A549 (cell line): ENCODE results near the gene PITX1. TPM values are rescaled to one million over a fixed set of nuclear protein-coding genes. Genes with fewer than 3 reads are reported as not detected.
"Not testable (repeated sequence)": the region's sequence is repeated elsewhere in the genome, so short reads cannot be mapped to it uniquely, and the experiment has no call there.

ENCODE experiments used
- ATAC-seq, 2 experiments: fragments of 200-7000 bp in 1 of 2; fragments of >200 bp in 1 of 2; cut with Nextera tagmentation in 1 of 2; cut with Tn5 transposase in 1 of 2; 3 replicates each; pipeline versions ENCODE4 v1.8.0 to v1.9.1; 2018 to 2020; ENCODE audit warnings: mild to moderate bottlenecking in 1 of 2, moderate library complexity in 1 of 2
- CTCF ChIA-PET: fragments of 300-600 bp; sonication (Branson Sonifier 250); formaldehyde crosslinking; extraction: SDS; loops from one replicate; lab custom pipeline; 2021; ENCODE audit warnings: antibody characterized with exemption, inconsistent platforms; lab: Yijun Ruan, JAX
- POLR2A ChIA-PET: fragments of 350-600 bp; formaldehyde crosslinking; extraction: SDS; loops from one replicate; lab custom pipeline; 2021; ENCODE audit warnings: antibody characterized with exemption, inconsistent platforms; lab: Yijun Ruan, JAX
- DNase-seq, 2 experiments: peaks; one replicate each; pipeline versions ENCODE4 v3.0.0 to v3.0.0-alpha.2; 2011 to 2016; ENCODE audit warnings: low read depth in 1 of 2, low spot score in 1 of 2
- FAIRE-seq: peaks from 2 replicates; lab custom pipeline; 2011; peaks lifted over from hg19 to GRCh38; lab: Jason Lieb, UNC
- H3K27ac ChIP-seq, 2 experiments: fragments of >200 bp; sonication (Bioruptor Twin); formaldehyde crosslinking; 3 replicates each; pipeline ENCODE4 v1.5.1; 2016 to 2017
- H3K4me1 ChIP-seq: fragments of >200 bp; sonication (Bioruptor Twin); formaldehyde crosslinking; 3 replicates; pipeline ENCODE4 v1.6.1; 2016
- H3K4me2 ChIP-seq: fragments of >200 bp; sonication (Bioruptor Twin); formaldehyde crosslinking; 3 replicates; pipeline ENCODE4 v1.6.1; 2016
- H3K4me3 ChIP-seq: fragments of >200 bp; sonication (Bioruptor Twin); formaldehyde crosslinking; 3 replicates; pipeline ENCODE4 v1.5.1; 2016
- H3K9me3 ChIP-seq: fragments of >200 bp; sonication (Bioruptor Twin); formaldehyde crosslinking; 3 replicates; pipeline ENCODE4 v1.6.1; 2016
- CHD2 ChIP-seq: fragments of 150-350 bp; IDR thresholded peaks from 2 replicates; pipeline ENCODE4 v1.6.1; 2014; ENCODE audit warnings: low read length; ENCODE audit not compliant: partially characterized antibody
- CHD4 ChIP-seq: fragments of 200-600 bp; sonication (generic); IDR thresholded peaks from 2 replicates; pipeline ENCODE4 v1.6.1; 2016; ENCODE audit warnings: antibody characterized with exemption, mild to moderate bottlenecking, borderline replicate concordance
- EHF ChIP-seq: fragments of 250-450 bp; sonication (Bioruptor Pico); IDR thresholded peaks from 2 replicates; pipeline ENCODE4 v1.5.0; 2020; ENCODE audit warnings: mild to moderate bottlenecking
- EP300 ChIP-seq, 2 experiments: fragments of >200 bp; sonication (Bioruptor Twin); formaldehyde crosslinking; IDR thresholded peaks; 2 replicates in 1 of 2; 3 replicates in 1 of 2; pipeline ENCODE4 v1.6.1; 2016 to 2017
- FOSL2 ChIP-seq, 2 experiments: fragments of 450-650 bp in 1 of 2; fragments of >200 bp in 1 of 2; sonication (Bioruptor Twin) in 1 of 2; formaldehyde crosslinking; IDR thresholded peaks; 2 replicates each; pipeline versions ENCODE4 v1.5.0 to v1.6.1; 2016 to 2020; ENCODE audit warnings: mild to moderate bottlenecking in 1 of 2, moderate library complexity in 1 of 2
- FOXS1 ChIP-seq: fragments of 250-450 bp; sonication (Bioruptor Pico); IDR thresholded peaks from 2 replicates; pipeline ENCODE4 v1.5.0; 2020; ENCODE audit warnings: mild to moderate bottlenecking, moderate library complexity
- GATA3 ChIP-seq: IDR thresholded peaks from 2 replicates; pipeline ENCODE4 v1.6.1; 2012; ENCODE audit warnings: borderline replicate concordance
- HEYL ChIP-seq: fragments of 250-450 bp; sonication (Bioruptor Pico); IDR thresholded peaks from 2 replicates; pipeline ENCODE4 v1.8.0; 2021; ENCODE audit warnings: mild to moderate bottlenecking, moderate library complexity
- JUN ChIP-seq, 2 experiments: fragments of >200 bp; sonication (Bioruptor Twin); formaldehyde crosslinking; IDR thresholded peaks; 2 replicates in 1 of 2; 3 replicates in 1 of 2; pipeline ENCODE4 v1.6.1; 2016 to 2017
- JUNB ChIP-seq: fragments of >200 bp; sonication (Bioruptor Twin); formaldehyde crosslinking; IDR thresholded peaks from 2 replicates; pipeline ENCODE4 v1.6.1; 2016
- KDM1A ChIP-seq: fragments of 200-600 bp; sonication (generic); IDR thresholded peaks from 2 replicates; pipeline ENCODE4 v1.6.1; 2016; ENCODE audit warnings: low read depth, mild to moderate bottlenecking
- KDM5A ChIP-seq: fragments of 200-600 bp; sonication (generic); IDR thresholded peaks from 2 replicates; pipeline ENCODE4 v1.6.1; 2016; ENCODE audit warnings: antibody characterized with exemption, mild to moderate bottlenecking
- MAFK ChIP-seq: fragments of 450-650 bp; IDR thresholded peaks from 2 replicates; pipeline ENCODE4 v1.6.1; 2014; ENCODE audit not compliant: partially characterized antibody
- NFE2L2 ChIP-seq: fragments of 150-350 bp; conservative IDR thresholded peaks from 2 replicates; pipeline ENCODE4 v1.6.1; 2014; ENCODE audit warnings: low read length
- PHF8 ChIP-seq: fragments of 200-600 bp; sonication (generic); IDR thresholded peaks from 2 replicates; pipeline ENCODE4 v1.6.1; 2016; ENCODE audit warnings: low read depth, mild to moderate bottlenecking, antibody characterized with exemption, moderate library complexity, borderline replicate concordance
- POLR2A ChIP-seq: IDR thresholded peaks from 2 replicates; pipeline ENCODE4 v1.6.1; 2012; ENCODE audit warnings: mild to moderate bottlenecking, low read length
- RAD21 ChIP-seq, 2 experiments: fragments of >200 bp in 1 of 2; sonication (Bioruptor Twin) in 1 of 2; formaldehyde crosslinking in 1 of 2; IDR thresholded peaks in 1 of 2; conservative IDR thresholded peaks in 1 of 2; 2 replicates in 1 of 2; 3 replicates in 1 of 2; pipeline ENCODE4 v1.6.1; 2012 to 2018; ENCODE audit warnings: inconsistent platforms in 1 of 2
- RARB ChIP-seq: fragments of 250-450 bp; sonication (Bioruptor Pico); IDR thresholded peaks from 2 replicates; pipeline ENCODE4 v1.8.0; 2021; ENCODE audit warnings: mild to moderate bottlenecking, moderate library complexity
- RCOR1 ChIP-seq: fragments of 150-350 bp; IDR thresholded peaks from 2 replicates; pipeline ENCODE4 v1.6.1; 2014; ENCODE audit warnings: antibody characterized with exemption, low read length, low read depth
- RFX5 ChIP-seq: fragments of 450-650 bp; IDR thresholded peaks from 2 replicates; pipeline ENCODE4 v1.7.1; 2014; ENCODE audit warnings: antibody characterized with exemption, mild to moderate bottlenecking, moderate library complexity
- RNF2 ChIP-seq: fragments of 200-600 bp; sonication (generic); IDR thresholded peaks from 2 replicates; pipeline ENCODE4 v1.6.1; 2016; ENCODE audit warnings: low read depth, mild to moderate bottlenecking, antibody characterized with exemption, moderate library complexity, borderline replicate concordance
- SMC3 ChIP-seq: fragments of >200 bp; sonication (Bioruptor Twin); formaldehyde crosslinking; IDR thresholded peaks from 3 replicates; pipeline ENCODE4 v1.6.1; 2018; ENCODE audit warnings: inconsistent platforms
- SREBF2 ChIP-seq: fragments of 450-650 bp; IDR thresholded peaks from 2 replicates; pipeline ENCODE4 v1.6.1; 2014; ENCODE audit warnings: mild to moderate bottlenecking, moderate library complexity
- TFCP2L1 ChIP-seq: fragments of 250-450 bp; sonication (Bioruptor Pico); IDR thresholded peaks from 2 replicates; pipeline ENCODE4 v1.5.0; 2021; ENCODE audit warnings: mild to moderate bottlenecking
- WGBS: methylation state at CpG from one replicate; pipeline ENCODE4 v1.1.6; 2017; ENCODE audit errors: missing lambda C conversion rate; 5-methylcytosine and 5-hydroxymethylcytosine counted together
- polyA plus RNA-seq, 4 experiments: library from polyadenylated mRNA; depleted of rRNA in 3 of 4; stranded (reverse); fragments of >200 nt; fragmentation: RNase III in 1 of 4; extraction: RNeasy Plus Mini Kit Qiagen cat#74134 plus additional on column Dnase treatment in 1 of 4; gene quantifications; 2 replicates in 3 of 4; 3 replicates in 1 of 4; pipeline ENCODE4 v1.2.3, GENCODE V29; 2011 to 2017
- TF ChIP-seq, protein P1 (sequence below): fragments of 250-450 bp; sonication (Bioruptor Pico); IDR thresholded peaks from 2 replicates; pipeline ENCODE4 v1.5.0; 2021; ENCODE audit warnings: mild to moderate bottlenecking, moderate library complexity, borderline replicate concordance
- TF ChIP-seq, protein P2 (sequence below): fragments of >200 bp; sonication (Bioruptor Twin); formaldehyde crosslinking; IDR thresholded peaks from 2 replicates; pipeline ENCODE4 v1.6.1; 2016
- TF ChIP-seq, protein P3 (sequence below): IDR thresholded peaks from 2 replicates; pipeline ENCODE4 v1.6.1; 2012
- TF ChIP-seq, protein P4 (sequence below): IDR thresholded peaks from 2 replicates; pipeline ENCODE4 v1.6.1; 2012
- TF ChIP-seq, protein P5 (sequence below): fragments of 450-650 bp; IDR thresholded peaks from 2 replicates; pipeline ENCODE4 v1.6.1; 2014; ENCODE audit warnings: antibody characterized with exemption

The PITX1 gene
- polyA plus RNA-seq, 2 of the 4 experiments (the other 2 are of a cell fraction), result 11.1 to 16.7 TPM

DNA sequence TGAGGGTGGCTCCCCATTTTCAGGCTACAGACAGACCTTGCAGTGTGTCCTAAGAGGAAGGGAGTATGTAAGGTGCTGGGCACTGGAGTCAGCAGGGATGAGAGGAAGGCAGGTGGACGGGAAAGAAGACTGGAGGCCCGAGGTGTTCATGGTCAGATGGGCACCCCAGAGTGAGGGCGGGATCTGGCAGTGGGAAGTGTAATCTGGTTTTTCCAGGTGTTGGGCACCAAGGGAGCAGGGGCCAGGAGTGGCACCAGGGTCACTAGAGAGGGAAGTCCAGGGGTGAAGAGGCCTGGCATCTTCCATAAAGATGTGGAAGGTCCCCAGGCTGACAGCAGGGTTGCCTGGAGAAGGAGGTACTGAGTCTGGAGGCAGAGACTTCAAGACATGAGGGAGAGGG is 29.7 kb downstream of the PITX1 start:
- FAIRE-seq (no peak), ATAC-seq (no peak), DNase-seq (no peak)
- TF ChIP-seq KDM1A (no peak), HEYL (CRISPR knock-in tag) (no peak), RFX5 (no peak), EHF (CRISPR knock-in tag) (no peak), RCOR1 (no peak), KDM5A (no peak), PHF8 (no peak), EP300 (IDR thresholded peaks at IDR 0.05) (no peak), MAFK (no peak), RNF2 (no peak), JUN (IDR thresholded peaks at IDR 0.05) (no peak), JUNB (no peak), CHD4 (no peak), GATA3 (no peak)
- TF ChIP-seq, protein P1, sequence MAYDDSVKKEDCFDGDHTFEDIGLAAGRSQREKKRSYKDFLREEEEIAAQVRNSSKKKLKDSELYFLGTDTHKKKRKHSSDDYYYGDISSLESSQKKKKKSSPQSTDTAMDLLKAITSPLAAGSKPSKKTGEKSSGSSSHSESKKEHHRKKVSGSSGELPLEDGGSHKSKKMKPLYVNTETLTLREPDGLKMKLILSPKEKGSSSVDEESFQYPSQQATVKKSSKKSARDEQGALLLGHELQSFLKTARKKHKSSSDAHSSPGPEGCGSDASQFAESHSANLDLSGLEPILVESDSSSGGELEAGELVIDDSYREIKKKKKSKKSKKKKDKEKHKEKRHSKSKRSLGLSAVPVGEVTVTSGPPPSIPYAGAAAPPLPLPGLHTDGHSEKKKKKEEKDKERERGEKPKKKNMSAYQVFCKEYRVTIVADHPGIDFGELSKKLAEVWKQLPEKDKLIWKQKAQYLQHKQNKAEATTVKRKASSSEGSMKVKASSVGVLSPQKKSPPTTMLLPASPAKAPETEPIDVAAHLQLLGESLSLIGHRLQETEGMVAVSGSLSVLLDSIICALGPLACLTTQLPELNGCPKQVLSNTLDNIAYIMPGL (CRISPR knock-in tag), result no peak
- TF ChIP-seq, protein P2, sequence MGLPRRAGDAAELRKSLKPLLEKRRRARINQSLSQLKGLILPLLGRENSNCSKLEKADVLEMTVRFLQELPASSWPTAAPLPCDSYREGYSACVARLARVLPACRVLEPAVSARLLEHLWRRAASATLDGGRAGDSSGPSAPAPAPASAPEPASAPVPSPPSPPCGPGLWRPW, result no peak
- TF ChIP-seq, protein P3, sequence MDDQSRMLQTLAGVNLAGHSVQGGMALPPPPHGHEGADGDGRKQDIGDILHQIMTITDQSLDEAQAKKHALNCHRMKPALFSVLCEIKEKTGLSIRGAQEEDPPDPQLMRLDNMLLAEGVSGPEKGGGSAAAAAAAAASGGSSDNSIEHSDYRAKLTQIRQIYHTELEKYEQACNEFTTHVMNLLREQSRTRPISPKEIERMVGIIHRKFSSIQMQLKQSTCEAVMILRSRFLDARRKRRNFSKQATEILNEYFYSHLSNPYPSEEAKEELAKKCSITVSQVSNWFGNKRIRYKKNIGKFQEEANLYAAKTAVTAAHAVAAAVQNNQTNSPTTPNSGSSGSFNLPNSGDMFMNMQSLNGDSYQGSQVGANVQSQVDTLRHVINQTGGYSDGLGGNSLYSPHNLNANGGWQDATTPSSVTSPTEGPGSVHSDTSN, result no peak
- TF ChIP-seq, protein P4, sequence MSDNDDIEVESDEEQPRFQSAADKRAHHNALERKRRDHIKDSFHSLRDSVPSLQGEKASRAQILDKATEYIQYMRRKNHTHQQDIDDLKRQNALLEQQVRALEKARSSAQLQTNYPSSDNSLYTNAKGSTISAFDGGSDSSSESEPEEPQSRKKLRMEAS, result no peak
- ChIA-PET POLR2A (no interaction called here), CTCF (no interaction called here)
- H3K4me2 ChIP-seq, result no peak overlapping the region
- H3K9me3 ChIP-seq, result no peaks in the 10 kb centered on the region
- no peak overlapping the region for H3K4me3 ChIP-seq
- WGBS, result 65% methylated on average over 3 of the region's 3 CpGs
- no peaks in the 10 kb centered on the region for H3K4me1 ChIP-seq
- H3K27ac ChIP-seq, result no peak overlapping the region

DNA sequence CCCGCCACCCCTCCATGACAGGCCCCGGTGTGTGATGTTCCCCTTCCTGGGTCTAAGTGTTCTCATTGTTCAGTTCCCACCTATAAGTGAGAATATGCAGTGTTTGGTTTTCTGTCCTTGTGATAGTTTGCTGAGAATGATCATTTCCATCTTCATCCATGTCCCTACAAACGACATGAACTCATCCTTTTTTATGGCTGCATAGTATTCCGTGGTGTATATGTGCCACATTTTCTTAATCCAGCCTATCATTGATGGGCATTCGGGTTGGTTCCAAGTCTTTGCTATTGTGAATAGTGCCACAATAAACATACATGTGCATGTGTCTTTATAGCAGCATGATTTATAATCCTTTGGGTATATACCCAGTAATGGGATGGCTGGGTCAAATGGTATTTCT is 36.0 kb downstream of the PITX1 start:
- CTCF ChIA-PET, H3K4me2 ChIP-seq, H3K4me3 ChIP-seq, H3K9me3 ChIP-seq, POLR2A ChIA-PET, ATAC-seq, H3K4me1 ChIP-seq, FAIRE-seq, DNase-seq, H3K27ac ChIP-seq: not testable (repeated sequence)
- 77% methylated on average over 5 of the region's 5 CpGs for WGBS

DNA sequence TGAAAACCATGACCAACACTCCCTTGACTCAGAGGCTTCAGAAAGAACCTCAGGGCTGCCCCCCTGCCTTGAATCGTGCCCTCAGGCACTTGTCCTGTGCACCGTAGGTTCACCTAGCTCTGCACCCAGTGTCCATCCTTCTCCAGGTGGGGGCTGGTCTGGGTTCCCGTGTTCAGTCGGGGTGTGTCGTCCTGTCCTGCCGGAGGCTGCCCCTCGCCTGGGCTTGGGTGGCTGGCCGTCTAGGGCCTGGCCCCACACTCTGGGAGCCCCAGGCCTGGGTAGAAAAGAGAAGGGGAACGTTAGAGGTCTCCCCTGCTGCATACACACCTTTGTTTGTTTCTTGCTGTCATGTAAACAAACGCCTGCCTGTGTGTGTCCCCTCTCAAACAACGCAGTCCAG is 37.0 kb downstream of the PITX1 start:
- Histone ChIP-seq H3K9me3 (no peaks in the 10 kb centered on the region), H3K27ac (no peak overlapping the region), H3K4me1 (no peaks in the 10 kb centered on the region), H3K4me2 (no peak overlapping the region)
- POLR2A ChIA-PET, result interaction anchor here (0.6 kb wide), 1 partner anchor 11 kb away, joined by 4 read pairs; no protein-coding TSS in a partner anchor
- FAIRE-seq (no peak), ATAC-seq (no peak)
- CTCF ChIA-PET, result interaction anchor here (1.2 kb wide), 1 partner anchor 11 kb away, joined by 3 read pairs; no protein-coding TSS in a partner anchor
- TF ChIP-seq PHF8 (no peak), CHD4 (no peak), NFE2L2 (no peak), JUNB (no peak), RCOR1 (no peak), EP300 (IDR thresholded peaks at IDR 0.05) (no peak), FOSL2 (IDR thresholded peaks at IDR 0.05) (no peak), FOSL2 (CRISPR knock-in tag; IDR thresholded peaks at IDR 0.05) (no peak), SMC3 (no peak), RNF2 (no peak), FOXS1 (no peak), SREBF2 (no peak), RARB (CRISPR knock-in tag) (no peak), TFCP2L1 (CRISPR knock-in tag) (no peak), POLR2A (no peak), CHD2 (no peak), EHF (CRISPR knock-in tag) (no peak), RAD21 (conservative IDR thresholded peaks at IDR 0.05 in 1 of 2, IDR thresholded peaks at IDR 0.05 in 1 of 2) (no peak)
- TF ChIP-seq, protein P2, result no peak
- TF ChIP-seq, protein P5, sequence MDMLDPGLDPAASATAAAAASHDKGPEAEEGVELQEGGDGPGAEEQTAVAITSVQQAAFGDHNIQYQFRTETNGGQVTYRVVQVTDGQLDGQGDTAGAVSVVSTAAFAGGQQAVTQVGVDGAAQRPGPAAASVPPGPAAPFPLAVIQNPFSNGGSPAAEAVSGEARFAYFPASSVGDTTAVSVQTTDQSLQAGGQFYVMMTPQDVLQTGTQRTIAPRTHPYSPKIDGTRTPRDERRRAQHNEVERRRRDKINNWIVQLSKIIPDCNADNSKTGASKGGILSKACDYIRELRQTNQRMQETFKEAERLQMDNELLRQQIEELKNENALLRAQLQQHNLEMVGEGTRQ, result no peak
- TF ChIP-seq, all 56 proteins: peak for 0
- DNase-seq, result no peak
- H3K4me3 ChIP-seq, result no peak overlapping the region
- 65% methylated on average over 10 of the region's 11 CpGs for WGBS
